ENCODE data around the gene CASZ1.

DNA sequence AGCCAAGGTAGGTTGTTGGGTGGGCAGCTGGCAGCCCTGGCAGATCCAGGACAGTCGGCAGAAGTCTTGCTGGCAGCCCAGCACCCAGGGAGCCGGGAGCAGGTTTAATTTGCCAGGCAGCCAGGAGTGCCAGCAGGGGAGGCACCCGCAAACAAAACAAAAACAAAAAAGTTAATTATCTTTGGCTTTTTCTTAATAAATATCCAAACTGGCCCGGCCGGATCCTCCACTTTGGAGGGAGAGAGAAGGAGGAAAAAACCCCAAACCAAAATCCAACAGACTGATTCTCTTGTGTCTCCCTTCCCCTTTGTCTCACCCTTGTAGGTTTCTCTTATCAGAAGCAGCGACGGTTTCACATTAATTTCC is 97.0 kb downstream of the CASZ1 start:
- TF ChIP-seq CTCF (IDR thresholded peaks at IDR 0.05; ENCODE audit: extremely low read depth in 1 of 2, insufficient read depth in 1 of 2, low read depth in 1 of 2, low read length in 2 of 2) = no peak
- TF ChIP-seq EZH2 (IDR thresholded peaks at IDR 0.05; ENCODE audit: borderline replicate concordance, low read depth, low read length, severe bottlenecking) = no peak
- TF ChIP-seq POLR2A (IDR thresholded peaks at IDR 0.05; ENCODE audit: low read depth, low read length) = no peak
- TF ChIP-seq GATA2 (IDR thresholded peaks at IDR 0.05; ENCODE audit: insufficient read depth, insufficient read length, low read depth, low read length) = no peak
- no peak for TF ChIP-seq MAX (IDR thresholded peaks at IDR 0.05; ENCODE audit: insufficient read depth, insufficient read length)
